Measurements from ENCODE around the gene INPP5F. TPM values are rescaled to one million over a fixed set of nuclear protein-coding genes. Genes with fewer than 3 reads are reported as not detected.

INPP5F gene
- total and polyA plus RNA-seq, 2 of the 13 experiments (the other 11 are each of a cell fraction or from before 2014, with no cell fraction given), result 12.5 to 15.7 TPM

GRCh38 chr10:119872860-119873681 lies 147.2 kb downstream of the INPP5F start (continued):
- peak; percentile 64 for TF ChIP-seq SKI (IDR thresholded peaks at IDR 0.05; ENCODE audit: partially characterized antibody)
- 0 out of 2 replicates have a peak, but pooled peaks have one; percentile 70 for TF ChIP-seq GTF3A (CRISPR knock-in tag; conservative IDR thresholded peaks at IDR 0.05)
- TF ChIP-seq THAP8 (CRISPR knock-in tag; IDR thresholded peaks at IDR 0.05; ENCODE audit: borderline replicate concordance), result 0 out of 2 replicates have a peak, but pooled peaks have one; percentile 14
- TF ChIP-seq, protein P1, sequence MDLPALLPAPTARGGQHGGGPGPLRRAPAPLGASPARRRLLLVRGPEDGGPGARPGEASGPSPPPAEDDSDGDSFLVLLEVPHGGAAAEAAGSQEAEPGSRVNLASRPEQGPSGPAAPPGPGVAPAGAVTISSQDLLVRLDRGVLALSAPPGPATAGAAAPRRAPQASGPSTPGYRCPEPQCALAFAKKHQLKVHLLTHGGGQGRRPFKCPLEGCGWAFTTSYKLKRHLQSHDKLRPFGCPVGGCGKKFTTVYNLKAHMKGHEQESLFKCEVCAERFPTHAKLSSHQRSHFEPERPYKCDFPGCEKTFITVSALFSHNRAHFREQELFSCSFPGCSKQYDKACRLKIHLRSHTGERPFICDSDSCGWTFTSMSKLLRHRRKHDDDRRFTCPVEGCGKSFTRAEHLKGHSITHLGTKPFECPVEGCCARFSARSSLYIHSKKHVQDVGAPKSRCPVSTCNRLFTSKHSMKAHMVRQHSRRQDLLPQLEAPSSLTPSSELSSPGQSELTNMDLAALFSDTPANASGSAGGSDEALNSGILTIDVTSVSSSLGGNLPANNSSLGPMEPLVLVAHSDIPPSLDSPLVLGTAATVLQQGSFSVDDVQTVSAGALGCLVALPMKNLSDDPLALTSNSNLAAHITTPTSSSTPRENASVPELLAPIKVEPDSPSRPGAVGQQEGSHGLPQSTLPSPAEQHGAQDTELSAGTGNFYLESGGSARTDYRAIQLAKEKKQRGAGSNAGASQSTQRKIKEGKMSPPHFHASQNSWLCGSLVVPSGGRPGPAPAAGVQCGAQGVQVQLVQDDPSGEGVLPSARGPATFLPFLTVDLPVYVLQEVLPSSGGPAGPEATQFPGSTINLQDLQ (CRISPR knock-in tag; IDR thresholded peaks at IDR 0.05), result no peak
- TF ChIP-seq ZNF75D (CRISPR knock-in tag; IDR thresholded peaks at IDR 0.05; ENCODE audit: borderline replicate concordance), result no peak
- TF ChIP-seq, protein P2, sequence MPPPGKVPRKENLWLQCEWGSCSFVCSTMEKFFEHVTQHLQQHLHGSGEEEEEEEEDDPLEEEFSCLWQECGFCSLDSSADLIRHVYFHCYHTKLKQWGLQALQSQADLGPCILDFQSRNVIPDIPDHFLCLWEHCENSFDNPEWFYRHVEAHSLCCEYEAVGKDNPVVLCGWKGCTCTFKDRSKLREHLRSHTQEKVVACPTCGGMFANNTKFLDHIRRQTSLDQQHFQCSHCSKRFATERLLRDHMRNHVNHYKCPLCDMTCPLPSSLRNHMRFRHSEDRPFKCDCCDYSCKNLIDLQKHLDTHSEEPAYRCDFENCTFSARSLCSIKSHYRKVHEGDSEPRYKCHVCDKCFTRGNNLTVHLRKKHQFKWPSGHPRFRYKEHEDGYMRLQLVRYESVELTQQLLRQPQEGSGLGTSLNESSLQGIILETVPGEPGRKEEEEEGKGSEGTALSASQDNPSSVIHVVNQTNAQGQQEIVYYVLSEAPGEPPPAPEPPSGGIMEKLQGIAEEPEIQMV (CRISPR knock-in tag; IDR thresholded peaks at IDR 0.05; ENCODE audit: low read depth), result peak; percentile 89; the same call in 1 of the 2 replicates
- TF ChIP-seq ZNF552 (CRISPR knock-in tag; IDR thresholded peaks at IDR 0.05; ENCODE audit: borderline replicate concordance), result no peak
- no peak for TF ChIP-seq PTBP1 (IDR thresholded peaks at IDR 0.05; ENCODE audit: low read depth, low read length, poor library complexity, severe bottlenecking)
- TF ChIP-seq DMTF1 (CRISPR knock-in tag; IDR thresholded peaks at IDR 0.05), result no peak
- TF ChIP-seq, protein P3, sequence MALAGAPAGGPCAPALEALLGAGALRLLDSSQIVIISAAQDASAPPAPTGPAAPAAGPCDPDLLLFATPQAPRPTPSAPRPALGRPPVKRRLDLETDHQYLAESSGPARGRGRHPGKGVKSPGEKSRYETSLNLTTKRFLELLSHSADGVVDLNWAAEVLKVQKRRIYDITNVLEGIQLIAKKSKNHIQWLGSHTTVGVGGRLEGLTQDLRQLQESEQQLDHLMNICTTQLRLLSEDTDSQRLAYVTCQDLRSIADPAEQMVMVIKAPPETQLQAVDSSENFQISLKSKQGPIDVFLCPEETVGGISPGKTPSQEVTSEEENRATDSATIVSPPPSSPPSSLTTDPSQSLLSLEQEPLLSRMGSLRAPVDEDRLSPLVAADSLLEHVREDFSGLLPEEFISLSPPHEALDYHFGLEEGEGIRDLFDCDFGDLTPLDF (CRISPR knock-in tag; IDR thresholded peaks at IDR 0.05), result no peak
- TF ChIP-seq SP4 (CRISPR knock-in tag; IDR thresholded peaks at IDR 0.05), result peak; percentile 58
- no peak for TF ChIP-seq IKZF1 (IDR thresholded peaks at IDR 0.05)
- no peak for TF ChIP-seq JDP2 (CRISPR knock-in tag; IDR thresholded peaks at IDR 0.05; ENCODE audit: borderline replicate concordance)
- TF ChIP-seq DNMT1 (CRISPR knock-in tag; IDR thresholded peaks at IDR 0.05), result no peak
- no peak for TF ChIP-seq SOX13 (IDR thresholded peaks at IDR 0.05)
- TF ChIP-seq SOX13 (CRISPR knock-in tag; conservative IDR thresholded peaks at IDR 0.05 in 1 of 2, IDR thresholded peaks at IDR 0.05 in 1 of 2), result no peak; a peak in 1 of 4 replicates
- no peak for TF ChIP-seq ZNF546 (CRISPR knock-in tag; conservative IDR thresholded peaks at IDR 0.05)
- TF ChIP-seq, protein P4, sequence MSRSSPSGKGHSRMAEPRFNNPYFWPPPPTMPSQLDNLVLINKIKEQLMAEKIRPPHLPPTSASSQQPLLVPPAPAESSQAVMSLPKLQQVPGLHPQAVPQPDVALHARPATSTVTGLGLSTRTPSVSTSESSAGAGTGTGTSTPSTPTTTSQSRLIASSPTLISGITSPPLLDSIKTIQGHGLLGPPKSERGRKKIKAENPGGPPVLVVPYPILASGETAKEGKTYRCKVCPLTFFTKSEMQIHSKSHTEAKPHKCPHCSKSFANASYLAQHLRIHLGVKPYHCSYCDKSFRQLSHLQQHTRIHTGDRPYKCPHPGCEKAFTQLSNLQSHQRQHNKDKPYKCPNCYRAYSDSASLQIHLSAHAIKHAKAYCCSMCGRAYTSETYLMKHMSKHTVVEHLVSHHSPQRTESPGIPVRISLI (CRISPR knock-in tag; IDR thresholded peaks at IDR 0.05; ENCODE audit: borderline replicate concordance), result 0 out of 2 replicates have a peak, but pooled peaks have one; percentile 47
- TF ChIP-seq HDAC1 (CRISPR knock-in tag; IDR thresholded peaks at IDR 0.05), result peak; percentile 74
